ENCODE measurements around the gene RAB27A.

DNA sequence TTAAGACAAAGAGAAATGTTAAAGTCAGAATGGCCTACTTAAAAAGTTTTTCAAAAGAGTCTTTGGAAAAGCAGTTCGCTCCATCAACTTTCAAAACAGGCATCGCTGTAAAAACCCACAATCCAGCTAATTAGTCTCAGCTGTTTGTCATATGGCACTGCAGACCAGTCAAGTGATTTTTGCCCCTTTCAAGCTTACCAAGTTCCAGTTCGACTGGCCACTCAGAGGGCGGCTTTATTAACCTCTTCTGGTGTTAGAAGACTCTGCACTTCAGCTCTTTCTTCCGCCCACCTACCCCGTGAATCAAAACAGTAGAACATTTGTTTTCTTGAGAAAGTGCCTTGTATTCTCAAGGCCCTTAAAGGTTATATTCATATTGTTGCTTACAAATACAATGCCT, 19.3 kb downstream of the RAB27A start:
- no peak for TF ChIP-seq EZH2 (optimal IDR thresholded peaks at IDR 0.05; ENCODE audit: low read depth, low read length)
- TF ChIP-seq, protein P1, sequence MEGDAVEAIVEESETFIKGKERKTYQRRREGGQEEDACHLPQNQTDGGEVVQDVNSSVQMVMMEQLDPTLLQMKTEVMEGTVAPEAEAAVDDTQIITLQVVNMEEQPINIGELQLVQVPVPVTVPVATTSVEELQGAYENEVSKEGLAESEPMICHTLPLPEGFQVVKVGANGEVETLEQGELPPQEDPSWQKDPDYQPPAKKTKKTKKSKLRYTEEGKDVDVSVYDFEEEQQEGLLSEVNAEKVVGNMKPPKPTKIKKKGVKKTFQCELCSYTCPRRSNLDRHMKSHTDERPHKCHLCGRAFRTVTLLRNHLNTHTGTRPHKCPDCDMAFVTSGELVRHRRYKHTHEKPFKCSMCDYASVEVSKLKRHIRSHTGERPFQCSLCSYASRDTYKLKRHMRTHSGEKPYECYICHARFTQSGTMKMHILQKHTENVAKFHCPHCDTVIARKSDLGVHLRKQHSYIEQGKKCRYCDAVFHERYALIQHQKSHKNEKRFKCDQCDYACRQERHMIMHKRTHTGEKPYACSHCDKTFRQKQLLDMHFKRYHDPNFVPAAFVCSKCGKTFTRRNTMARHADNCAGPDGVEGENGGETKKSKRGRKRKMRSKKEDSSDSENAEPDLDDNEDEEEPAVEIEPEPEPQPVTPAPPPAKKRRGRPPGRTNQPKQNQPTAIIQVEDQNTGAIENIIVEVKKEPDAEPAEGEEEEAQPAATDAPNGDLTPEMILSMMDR (IDR thresholded peaks at IDR 0.05; ENCODE audit: low read length) = no peak
